Measurements from ENCODE around the gene CLTB. TPM values are rescaled to one million over a fixed set of nuclear protein-coding genes. Genes with fewer than 3 reads are reported as not detected.

Gene CLTB
- total and polyA plus RNA-seq, 2 experiments from 2014 or later = 26.8 to 34.0 TPM

DNA sequence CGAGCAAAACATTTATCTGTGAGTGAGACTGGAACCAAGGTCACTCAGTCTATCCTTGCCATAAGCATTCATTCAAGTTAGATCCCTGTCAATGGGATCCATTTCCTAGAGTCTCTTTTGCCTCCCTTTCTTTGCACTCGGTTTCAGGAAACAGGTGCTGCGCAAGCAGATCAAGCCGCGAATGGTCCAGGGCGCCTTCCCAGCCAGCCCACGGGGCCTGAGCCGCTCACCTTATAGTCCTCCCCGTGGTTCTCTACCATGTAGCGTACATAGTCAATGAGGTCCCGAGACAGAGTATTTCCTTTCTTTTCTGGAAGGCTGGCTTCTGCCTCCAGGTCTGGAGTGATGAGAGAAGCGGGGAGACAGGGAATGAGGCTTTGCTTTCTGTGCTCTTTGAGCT lies 31.3 kb downstream of the CLTB start:
- Histone ChIP-seq H3K4me2 (no peak overlapping the region), H3K79me2 (replicated peaks; ENCODE audit: insufficient read depth) (peaks cover 33% of the 10 kb centered on the region), H3K9me2 (ENCODE audit: insufficient read depth) (no peaks in the 10 kb centered on the region), H4K20me1 (replicated peaks; ENCODE audit: insufficient read depth) (peaks cover 21% of the 10 kb centered on the region), H3F3A (replicated peaks; ENCODE audit: low read depth) (peaks cover 18% of the 10 kb centered on the region; the same call in 1 of the 2 replicates), H3K36me3 (ENCODE audit: insufficient read depth) (peaks cover 27% of the 10 kb centered on the region), H2AFZ (no peak overlapping the region), H3K4me3 (no peak overlapping the region), H3K4me1 (ENCODE audit: insufficient read depth) (peaks cover 9% of the 10 kb centered on the region; the same call in 1 of the 2 replicates), H3K27me3 (ENCODE audit: insufficient read depth) (no peaks in the 10 kb centered on the region), H3K27ac (ENCODE audit: low read depth) (no peak overlapping the region)
- Mint-ChIP-seq H3K4me1 (peaks cover 16% of the 10 kb centered on the region), H3K27me3 (ENCODE audit: insufficient read depth, low read depth, poor library complexity) (peaks cover 14% of the 10 kb centered on the region), H3K27ac (no peak overlapping the region), H3K4me3 (no peak overlapping the region), H3K9me3 (no peaks in the 10 kb centered on the region; the same call in 2 of the 3 replicates), H3K36me3 (ENCODE audit: low read depth) (peaks cover 72% of the 10 kb centered on the region)
- no peak for DNase-seq (ENCODE audit: low spot score)
- no peak for ATAC-seq
- TF ChIP-seq, protein P1, sequence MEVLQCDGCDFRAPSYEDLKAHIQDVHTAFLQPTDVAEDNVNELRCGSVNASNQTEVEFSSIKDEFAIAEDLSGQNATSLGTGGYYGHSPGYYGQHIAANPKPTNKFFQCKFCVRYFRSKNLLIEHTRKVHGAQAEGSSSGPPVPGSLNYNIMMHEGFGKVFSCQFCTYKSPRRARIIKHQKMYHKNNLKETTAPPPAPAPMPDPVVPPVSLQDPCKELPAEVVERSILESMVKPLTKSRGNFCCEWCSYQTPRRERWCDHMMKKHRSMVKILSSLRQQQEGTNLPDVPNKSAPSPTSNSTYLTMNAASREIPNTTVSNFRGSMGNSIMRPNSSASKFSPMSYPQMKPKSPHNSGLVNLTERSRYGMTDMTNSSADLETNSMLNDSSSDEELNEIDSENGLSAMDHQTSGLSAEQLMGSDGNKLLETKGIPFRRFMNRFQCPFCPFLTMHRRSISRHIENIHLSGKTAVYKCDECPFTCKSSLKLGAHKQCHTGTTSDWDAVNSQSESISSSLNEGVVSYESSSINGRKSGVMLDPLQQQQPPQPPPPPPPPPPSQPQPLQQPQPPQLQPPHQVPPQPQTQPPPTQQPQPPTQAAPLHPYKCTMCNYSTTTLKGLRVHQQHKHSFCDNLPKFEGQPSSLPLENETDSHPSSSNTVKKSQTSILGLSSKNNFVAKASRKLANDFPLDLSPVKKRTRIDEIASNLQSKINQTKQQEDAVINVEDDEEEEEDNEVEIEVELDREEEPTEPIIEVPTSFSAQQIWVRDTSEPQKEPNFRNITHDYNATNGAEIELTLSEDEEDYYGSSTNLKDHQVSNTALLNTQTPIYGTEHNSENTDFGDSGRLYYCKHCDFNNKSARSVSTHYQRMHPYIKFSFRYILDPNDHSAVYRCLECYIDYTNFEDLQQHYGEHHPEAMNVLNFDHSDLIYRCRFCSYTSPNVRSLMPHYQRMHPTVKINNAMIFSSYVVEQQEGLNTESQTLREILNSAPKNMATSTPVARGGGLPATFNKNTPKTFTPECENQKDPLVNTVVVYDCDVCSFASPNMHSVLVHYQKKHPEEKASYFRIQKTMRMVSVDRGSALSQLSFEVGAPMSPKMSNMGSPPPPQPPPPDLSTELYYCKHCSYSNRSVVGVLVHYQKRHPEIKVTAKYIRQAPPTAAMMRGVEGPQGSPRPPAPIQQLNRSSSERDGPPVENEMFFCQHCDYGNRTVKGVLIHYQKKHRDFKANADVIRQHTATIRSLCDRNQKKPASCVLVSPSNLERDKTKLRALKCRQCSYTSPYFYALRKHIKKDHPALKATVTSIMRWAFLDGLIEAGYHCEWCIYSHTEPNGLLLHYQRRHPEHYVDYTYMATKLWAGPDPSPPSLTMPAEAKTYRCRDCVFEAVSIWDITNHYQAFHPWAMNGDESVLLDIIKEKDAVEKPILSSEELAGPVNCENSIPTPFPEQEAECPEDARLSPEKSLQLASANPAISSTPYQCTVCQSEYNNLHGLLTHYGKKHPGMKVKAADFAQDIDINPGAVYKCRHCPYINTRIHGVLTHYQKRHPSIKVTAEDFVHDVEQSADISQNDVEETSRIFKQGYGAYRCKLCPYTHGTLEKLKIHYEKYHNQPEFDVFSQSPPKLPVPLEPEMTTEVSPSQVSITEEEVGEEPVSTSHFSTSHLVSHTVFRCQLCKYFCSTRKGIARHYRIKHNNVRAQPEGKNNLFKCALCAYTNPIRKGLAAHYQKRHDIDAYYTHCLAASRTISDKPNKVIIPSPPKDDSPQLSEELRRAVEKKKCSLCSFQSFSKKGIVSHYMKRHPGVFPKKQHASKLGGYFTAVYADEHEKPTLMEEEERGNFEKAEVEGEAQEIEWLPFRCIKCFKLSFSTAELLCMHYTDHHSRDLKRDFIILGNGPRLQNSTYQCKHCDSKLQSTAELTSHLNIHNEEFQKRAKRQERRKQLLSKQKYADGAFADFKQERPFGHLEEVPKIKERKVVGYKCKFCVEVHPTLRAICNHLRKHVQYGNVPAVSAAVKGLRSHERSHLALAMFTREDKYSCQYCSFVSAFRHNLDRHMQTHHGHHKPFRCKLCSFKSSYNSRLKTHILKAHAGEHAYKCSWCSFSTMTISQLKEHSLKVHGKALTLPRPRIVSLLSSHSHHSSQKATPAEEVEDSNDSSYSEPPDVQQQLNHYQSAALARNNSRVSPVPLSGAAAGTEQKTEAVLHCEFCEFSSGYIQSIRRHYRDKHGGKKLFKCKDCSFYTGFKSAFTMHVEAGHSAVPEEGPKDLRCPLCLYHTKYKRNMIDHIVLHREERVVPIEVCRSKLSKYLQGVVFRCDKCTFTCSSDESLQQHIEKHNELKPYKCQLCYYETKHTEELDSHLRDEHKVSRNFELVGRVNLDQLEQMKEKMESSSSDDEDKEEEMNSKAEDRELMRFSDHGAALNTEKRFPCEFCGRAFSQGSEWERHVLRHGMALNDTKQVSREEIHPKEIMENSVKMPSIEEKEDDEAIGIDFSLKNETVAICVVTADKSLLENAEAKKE (CRISPR knock-in tag; IDR thresholded peaks at IDR 0.05) = no peak
- no peak for TF ChIP-seq EZH2 (IDR thresholded peaks at IDR 0.05; ENCODE audit: low read depth, unreplicated experiment)
- TF ChIP-seq, protein P2, sequence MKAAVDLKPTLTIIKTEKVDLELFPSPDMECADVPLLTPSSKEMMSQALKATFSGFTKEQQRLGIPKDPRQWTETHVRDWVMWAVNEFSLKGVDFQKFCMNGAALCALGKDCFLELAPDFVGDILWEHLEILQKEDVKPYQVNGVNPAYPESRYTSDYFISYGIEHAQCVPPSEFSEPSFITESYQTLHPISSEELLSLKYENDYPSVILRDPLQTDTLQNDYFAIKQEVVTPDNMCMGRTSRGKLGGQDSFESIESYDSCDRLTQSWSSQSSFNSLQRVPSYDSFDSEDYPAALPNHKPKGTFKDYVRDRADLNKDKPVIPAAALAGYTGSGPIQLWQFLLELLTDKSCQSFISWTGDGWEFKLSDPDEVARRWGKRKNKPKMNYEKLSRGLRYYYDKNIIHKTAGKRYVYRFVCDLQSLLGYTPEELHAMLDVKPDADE (IDR thresholded peaks at IDR 0.05) = no peak
- TF ChIP-seq JUNB (IDR thresholded peaks at IDR 0.05; ENCODE audit: unreplicated experiment) = no peak
- no peak for TF ChIP-seq ZNF114 (CRISPR knock-in tag; IDR thresholded peaks at IDR 0.05)
- TF ChIP-seq ZNF331 (CRISPR knock-in tag; IDR thresholded peaks at IDR 0.05; ENCODE audit: low read depth) = no peak
- TF ChIP-seq EZH2phosphoT487 (IDR thresholded peaks at IDR 0.05; ENCODE audit: unreplicated experiment) = no peak
- TF ChIP-seq, protein P3, sequence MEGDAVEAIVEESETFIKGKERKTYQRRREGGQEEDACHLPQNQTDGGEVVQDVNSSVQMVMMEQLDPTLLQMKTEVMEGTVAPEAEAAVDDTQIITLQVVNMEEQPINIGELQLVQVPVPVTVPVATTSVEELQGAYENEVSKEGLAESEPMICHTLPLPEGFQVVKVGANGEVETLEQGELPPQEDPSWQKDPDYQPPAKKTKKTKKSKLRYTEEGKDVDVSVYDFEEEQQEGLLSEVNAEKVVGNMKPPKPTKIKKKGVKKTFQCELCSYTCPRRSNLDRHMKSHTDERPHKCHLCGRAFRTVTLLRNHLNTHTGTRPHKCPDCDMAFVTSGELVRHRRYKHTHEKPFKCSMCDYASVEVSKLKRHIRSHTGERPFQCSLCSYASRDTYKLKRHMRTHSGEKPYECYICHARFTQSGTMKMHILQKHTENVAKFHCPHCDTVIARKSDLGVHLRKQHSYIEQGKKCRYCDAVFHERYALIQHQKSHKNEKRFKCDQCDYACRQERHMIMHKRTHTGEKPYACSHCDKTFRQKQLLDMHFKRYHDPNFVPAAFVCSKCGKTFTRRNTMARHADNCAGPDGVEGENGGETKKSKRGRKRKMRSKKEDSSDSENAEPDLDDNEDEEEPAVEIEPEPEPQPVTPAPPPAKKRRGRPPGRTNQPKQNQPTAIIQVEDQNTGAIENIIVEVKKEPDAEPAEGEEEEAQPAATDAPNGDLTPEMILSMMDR (conservative IDR thresholded peaks at IDR 0.05; ENCODE audit: low read depth in 2 of 2) = no peak
- no peak for TF ChIP-seq POLR2AphosphoS5 (IDR thresholded peaks at IDR 0.05; ENCODE audit: low read depth)
- TF ChIP-seq STAT1 (IDR thresholded peaks at IDR 0.05; ENCODE audit: unreplicated experiment) = no peak
- no peak for TF ChIP-seq NANOG (IDR thresholded peaks at IDR 0.05; ENCODE audit: borderline replicate concordance)
- TF ChIP-seq, protein P4, sequence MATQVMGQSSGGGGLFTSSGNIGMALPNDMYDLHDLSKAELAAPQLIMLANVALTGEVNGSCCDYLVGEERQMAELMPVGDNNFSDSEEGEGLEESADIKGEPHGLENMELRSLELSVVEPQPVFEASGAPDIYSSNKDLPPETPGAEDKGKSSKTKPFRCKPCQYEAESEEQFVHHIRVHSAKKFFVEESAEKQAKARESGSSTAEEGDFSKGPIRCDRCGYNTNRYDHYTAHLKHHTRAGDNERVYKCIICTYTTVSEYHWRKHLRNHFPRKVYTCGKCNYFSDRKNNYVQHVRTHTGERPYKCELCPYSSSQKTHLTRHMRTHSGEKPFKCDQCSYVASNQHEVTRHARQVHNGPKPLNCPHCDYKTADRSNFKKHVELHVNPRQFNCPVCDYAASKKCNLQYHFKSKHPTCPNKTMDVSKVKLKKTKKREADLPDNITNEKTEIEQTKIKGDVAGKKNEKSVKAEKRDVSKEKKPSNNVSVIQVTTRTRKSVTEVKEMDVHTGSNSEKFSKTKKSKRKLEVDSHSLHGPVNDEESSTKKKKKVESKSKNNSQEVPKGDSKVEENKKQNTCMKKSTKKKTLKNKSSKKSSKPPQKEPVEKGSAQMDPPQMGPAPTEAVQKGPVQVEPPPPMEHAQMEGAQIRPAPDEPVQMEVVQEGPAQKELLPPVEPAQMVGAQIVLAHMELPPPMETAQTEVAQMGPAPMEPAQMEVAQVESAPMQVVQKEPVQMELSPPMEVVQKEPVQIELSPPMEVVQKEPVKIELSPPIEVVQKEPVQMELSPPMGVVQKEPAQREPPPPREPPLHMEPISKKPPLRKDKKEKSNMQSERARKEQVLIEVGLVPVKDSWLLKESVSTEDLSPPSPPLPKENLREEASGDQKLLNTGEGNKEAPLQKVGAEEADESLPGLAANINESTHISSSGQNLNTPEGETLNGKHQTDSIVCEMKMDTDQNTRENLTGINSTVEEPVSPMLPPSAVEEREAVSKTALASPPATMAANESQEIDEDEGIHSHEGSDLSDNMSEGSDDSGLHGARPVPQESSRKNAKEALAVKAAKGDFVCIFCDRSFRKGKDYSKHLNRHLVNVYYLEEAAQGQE (IDR thresholded peaks at IDR 0.05; ENCODE audit: unreplicated experiment) = no peak
- TF ChIP-seq CREB1 (CRISPR knock-in tag; IDR thresholded peaks at IDR 0.05; ENCODE audit: low read depth) = no peak
